Keratinocyte (primary cell): ENCODE measurements around the gene CC2D1A. TPM values are rescaled to one million over a fixed set of nuclear protein-coding genes. Genes with fewer than 3 reads are reported as not detected.

ENCODE experiments used
- DNase-seq: peaks from one replicate; pipeline ENCODE4 v3.0.0-alpha.2; 2011; ENCODE audit warnings: low read depth, missing footprints, low spot score
- FAIRE-seq: peaks from 2 replicates; lab custom pipeline; 2011; peaks lifted over from hg19 to GRCh38; lab: Jason Lieb, UNC
- H2AFZ ChIP-seq: 2 replicates; pipeline ENCODE4 v1.6.0; 2012; ENCODE audit warnings: low read length, control low read depth, inconsistent platforms; ENCODE audit not compliant: control insufficient read depth
- H3K27ac ChIP-seq: 2 replicates; pipeline ENCODE4 v1.5.1; 2011; ENCODE audit warnings: low read length; ENCODE audit not compliant: control insufficient read depth, insufficient read depth
- H3K27me3 ChIP-seq: 3 replicates; pipeline ENCODE4 v1.6.0; 2011; ENCODE audit warnings: low read length; ENCODE audit not compliant: control insufficient read depth, insufficient read depth; ENCODE audit errors: extremely low read depth
- H3K36me3 ChIP-seq, 2 experiments: 2 replicates in 1 of 2; 3 replicates in 1 of 2; pipeline ENCODE4 v1.5.1; 2011; ENCODE audit warnings: low read length in 2 of 2, mild to moderate bottlenecking in 1 of 2; ENCODE audit not compliant: control insufficient read depth in 2 of 2, insufficient read depth in 2 of 2; ENCODE audit errors: extremely low read depth in 1 of 2
- H3K4me1 ChIP-seq: 3 replicates; pipeline ENCODE4 v1.5.1; 2011; ENCODE audit warnings: low read length; ENCODE audit not compliant: control insufficient read depth, insufficient read depth; ENCODE audit errors: extremely low read depth
- H3K4me2 ChIP-seq: 3 replicates; pipeline ENCODE4 v1.6.0; 2011; ENCODE audit warnings: low read depth, low read length; ENCODE audit not compliant: control insufficient read depth, insufficient read depth; ENCODE audit errors: extremely low read depth
- H3K4me3 ChIP-seq, 3 experiments: fragments of 200-600 bp in 1 of 3; sonication (generic) in 1 of 3; 2 replicates in 2 of 3; 3 replicates in 1 of 3; pipeline ENCODE4 v1.5.1; 2011 to 2016; ENCODE audit warnings: low read length in 3 of 3, mild to moderate bottlenecking in 3 of 3, control low read depth in 2 of 3, inconsistent platforms in 1 of 3, low read depth in 1 of 3, mixed read lengths in 1 of 3, mixed run types in 1 of 3, moderate library complexity in 1 of 3; ENCODE audit not compliant: control insufficient read depth in 2 of 3, insufficient read depth in 2 of 3; ENCODE audit errors: extremely low read depth in 1 of 3
- H3K79me2 ChIP-seq: 2 replicates; pipeline ENCODE4 v1.6.0; 2012; ENCODE audit warnings: low read length; ENCODE audit not compliant: control insufficient read depth, insufficient read depth
- H3K9ac ChIP-seq: 3 replicates; pipeline ENCODE4 v1.6.0; 2011; ENCODE audit warnings: low read length; ENCODE audit not compliant: control insufficient read depth, insufficient read depth; ENCODE audit errors: extremely low read depth
- H3K9me1 ChIP-seq: 3 replicates; pipeline ENCODE4 v1.6.0; 2011; ENCODE audit warnings: low read length; ENCODE audit not compliant: control insufficient read depth, insufficient read depth; ENCODE audit errors: extremely low read depth
- H3K9me3 ChIP-seq: 2 replicates; pipeline ENCODE4 v1.5.1; 2012; ENCODE audit warnings: low read depth, low read length; ENCODE audit not compliant: control insufficient read depth
- H4K20me1 ChIP-seq: 3 replicates; pipeline ENCODE4 v1.6.0; 2011; ENCODE audit warnings: low read length; ENCODE audit not compliant: control insufficient read depth, insufficient read depth; ENCODE audit errors: extremely low read depth
- EZH2 ChIP-seq: IDR thresholded peaks from one replicate; pipeline ENCODE4 v1.6.1; 2012; ENCODE audit warnings: inconsistent platforms, mild to moderate bottlenecking, low read length, moderate library complexity
- dilution Hi-C: fragments of 300-500 bp; cut with MboI; formaldehyde crosslinking; loops from one replicate; pipeline ENCODE4 v1.7.0; 2020; ENCODE audit warnings: low sequenced_read_pairs; ENCODE audit not compliant: extremely low pct_ligation_motif_present
- polyA plus RNA-seq, 5 experiments: library from polyadenylated mRNA; depleted of rRNA in 3 of 5; stranded (reverse) in 3 of 5; stranded (forward) in 1 of 5; unstranded in 1 of 5; fragments of >200 nt; gene quantifications; 1 replicate in 1 of 5; 2 replicates in 3 of 5; 3 replicates in 1 of 5; pipeline versions ENCODE4 v1.2.1 to v1.2.3, GENCODE V29; 2011 to 2012; ENCODE audit warnings: missing spikeins in 2 of 5, low read depth in 1 of 5, low replicate concordance in 1 of 5
- TF ChIP-seq, protein P1 (sequence below), 3 experiments: IDR thresholded peaks in 1 of 3; conservative IDR thresholded peaks in 1 of 3; optimal IDR thresholded peaks in 1 of 3; 2 replicates in 2 of 3; 3 replicates in 1 of 3; pipeline versions ENCODE3 to v1.5.1; 2011; ENCODE audit warnings: low read length in 3 of 3, mild to moderate bottlenecking in 3 of 3, moderate library complexity in 2 of 3, control low read depth in 1 of 3, inconsistent platforms in 1 of 3; ENCODE audit not compliant: insufficient read depth in 2 of 3; ENCODE audit errors: extremely low read depth in 1 of 3

CC2D1A gene
- polyA plus RNA-seq, 1 donor (not counting 4 experiments of a cell fraction or from before 2014, with no cell fraction given): 11.2 TPM

DNA sequence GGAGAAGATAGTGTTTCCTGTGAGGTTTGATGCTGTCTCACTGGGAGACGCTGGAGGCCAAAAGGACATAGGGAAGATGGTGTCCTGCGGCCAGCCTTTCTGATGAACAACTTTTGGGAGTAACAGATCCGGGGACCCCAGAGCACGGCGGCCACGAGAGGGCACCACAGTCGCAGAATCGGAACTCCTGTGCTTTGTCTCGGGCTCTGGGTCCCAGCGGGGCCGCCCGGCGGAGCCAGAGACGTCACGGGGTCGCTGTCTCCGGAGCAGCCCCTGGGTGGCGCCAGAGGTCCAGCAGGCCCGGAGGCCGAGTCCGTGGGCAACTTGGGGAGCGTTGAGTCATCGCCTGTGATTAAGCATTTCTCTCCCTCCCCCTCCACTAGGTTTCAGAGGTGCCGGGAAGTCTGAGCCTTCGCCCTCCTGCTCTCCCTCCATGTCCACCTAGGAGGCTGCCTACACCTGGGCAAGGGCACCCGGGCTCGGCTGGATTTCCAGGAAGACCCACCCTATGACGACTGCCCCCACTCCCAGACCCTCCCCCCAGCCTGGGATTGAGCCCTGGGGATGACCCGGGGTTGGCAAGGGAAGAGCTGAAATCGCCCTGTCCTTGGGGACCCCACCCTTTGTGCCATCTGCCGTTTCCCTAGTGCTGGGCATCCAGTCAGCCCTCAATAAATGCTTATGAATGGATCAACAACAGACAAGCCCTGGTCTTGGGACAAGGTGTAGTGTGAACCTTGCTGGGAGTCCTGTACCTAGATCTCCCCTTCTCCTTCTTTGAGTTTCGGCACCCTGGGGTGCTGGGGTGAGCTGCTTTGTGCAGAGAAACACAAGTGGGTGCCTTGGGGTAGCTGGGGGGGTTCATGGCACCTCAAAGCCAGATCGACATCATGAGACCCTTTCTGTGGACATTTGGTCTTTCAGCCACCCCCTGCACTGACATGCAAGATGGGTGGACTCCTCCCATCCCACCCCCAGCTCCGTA, 25.6 kb upstream of the CC2D1A start:
- Histone ChIP-seq H3K4me2 (peak overlapping the region; percentile 73), H3K79me2 (no peaks in the 10 kb centered on the region), H3K27ac (peak overlapping the region; percentile 40), H4K20me1 (no peaks in the 10 kb centered on the region), H3K9me1 (peaks cover 2% of the 10 kb centered on the region), H3K4me3 (peak overlapping the region in 2 of 3 experiments; percentile 49 to 51), H3K4me1 (peaks cover 11% of the 10 kb centered on the region), H3K36me3 (no peaks in the 10 kb centered on the region), H3K27me3 (peaks cover 7% of the 10 kb centered on the region), H3K9ac (peak overlapping the region; percentile 52), H3K9me3 (no peaks in the 10 kb centered on the region), H2AFZ (peak overlapping the region; percentile 76)
- TF ChIP-seq EZH2: no peak
- TF ChIP-seq, protein P1, sequence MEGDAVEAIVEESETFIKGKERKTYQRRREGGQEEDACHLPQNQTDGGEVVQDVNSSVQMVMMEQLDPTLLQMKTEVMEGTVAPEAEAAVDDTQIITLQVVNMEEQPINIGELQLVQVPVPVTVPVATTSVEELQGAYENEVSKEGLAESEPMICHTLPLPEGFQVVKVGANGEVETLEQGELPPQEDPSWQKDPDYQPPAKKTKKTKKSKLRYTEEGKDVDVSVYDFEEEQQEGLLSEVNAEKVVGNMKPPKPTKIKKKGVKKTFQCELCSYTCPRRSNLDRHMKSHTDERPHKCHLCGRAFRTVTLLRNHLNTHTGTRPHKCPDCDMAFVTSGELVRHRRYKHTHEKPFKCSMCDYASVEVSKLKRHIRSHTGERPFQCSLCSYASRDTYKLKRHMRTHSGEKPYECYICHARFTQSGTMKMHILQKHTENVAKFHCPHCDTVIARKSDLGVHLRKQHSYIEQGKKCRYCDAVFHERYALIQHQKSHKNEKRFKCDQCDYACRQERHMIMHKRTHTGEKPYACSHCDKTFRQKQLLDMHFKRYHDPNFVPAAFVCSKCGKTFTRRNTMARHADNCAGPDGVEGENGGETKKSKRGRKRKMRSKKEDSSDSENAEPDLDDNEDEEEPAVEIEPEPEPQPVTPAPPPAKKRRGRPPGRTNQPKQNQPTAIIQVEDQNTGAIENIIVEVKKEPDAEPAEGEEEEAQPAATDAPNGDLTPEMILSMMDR (optimal IDR thresholded peaks at IDR 0.05 in 1 of 3, IDR thresholded peaks at IDR 0.05 in 1 of 3, conservative IDR thresholded peaks at IDR 0.05 in 1 of 3; ENCODE audit: extremely low read depth in 1 of 3, insufficient read depth in 2 of 3, low read length in 3 of 3): peak; percentile 96 to 99 (median 99)
- dilution Hi-C loops: no loop called here
- FAIRE-seq (peak; percentile 94), DNase-seq (peak; percentile 83)

DNA sequence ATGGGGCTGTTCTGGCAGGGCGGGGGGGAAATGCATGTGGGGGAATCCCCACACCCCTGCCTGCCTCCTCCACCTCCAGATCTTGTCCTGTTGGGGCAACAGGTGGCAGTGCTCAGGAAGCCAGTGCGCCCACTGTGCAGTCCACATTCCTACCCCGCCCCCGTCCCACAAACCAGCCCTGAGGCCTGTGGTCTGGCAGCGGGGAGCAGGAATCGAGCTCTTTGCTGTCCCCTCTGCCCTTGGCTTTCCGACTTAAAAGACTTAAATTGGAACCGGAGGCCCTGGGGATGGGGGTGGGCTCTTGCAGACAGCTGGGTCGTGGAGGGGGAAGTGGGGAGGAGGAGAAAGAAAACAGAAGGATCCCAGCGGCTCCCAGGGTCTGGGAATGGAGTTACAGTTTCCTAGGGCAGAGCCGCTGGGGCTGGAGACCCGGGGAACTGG, 24.7 kb upstream of the CC2D1A start:
- Histone ChIP-seq H3K9ac (no peak overlapping the region), H3K9me1 (peaks cover 2% of the 10 kb centered on the region), H3K79me2 (no peaks in the 10 kb centered on the region), H3K27ac (no peak overlapping the region), H2AFZ (no peak overlapping the region), H3K4me2 (no peak overlapping the region), H3K27me3 (peaks cover 8% of the 10 kb centered on the region), H4K20me1 (no peaks in the 10 kb centered on the region), H3K36me3 (no peaks in the 10 kb centered on the region), H3K9me3 (no peaks in the 10 kb centered on the region), H3K4me1 (peaks cover 11% of the 10 kb centered on the region), H3K4me3 (no peak overlapping the region)
- dilution Hi-C loops: no loop called here
- FAIRE-seq: no peak
- DNase-seq: no peak
- TF ChIP-seq, protein P1 (optimal IDR thresholded peaks at IDR 0.05 in 1 of 3, IDR thresholded peaks at IDR 0.05 in 1 of 3, conservative IDR thresholded peaks at IDR 0.05 in 1 of 3; ENCODE audit: extremely low read depth in 1 of 3, insufficient read depth in 2 of 3, low read length in 3 of 3): no peak
- TF ChIP-seq EZH2: no peak
